HepG2 (cell line): ENCODE data around the gene PSMB10. TPM values are rescaled to one million over a fixed set of nuclear protein-coding genes. Genes with fewer than 3 reads are reported as not detected.
A peak's percentile ranks its signal among the peaks of the same experiment; 100 is the strongest.

ENCODE experiments used
- ATRX ChIP-seq: sonication (generic); formaldehyde crosslinking; IDR thresholded peaks from 2 replicates; pipeline ENCODE4 v1.4.0; 2020; ENCODE audit warnings: missing genetic modification reagents, borderline replicate concordance
- HMGA1 ChIP-seq: sonication (generic); formaldehyde crosslinking; conservative IDR thresholded peaks from 2 replicates; pipeline ENCODE4 v1.4.0; 2020; ENCODE audit warnings: missing genetic modification reagents
- PHF20 ChIP-seq: sonication (generic); formaldehyde crosslinking; IDR thresholded peaks from 2 replicates; pipeline ENCODE4 v1.5.0; 2020; ENCODE audit warnings: mild to moderate bottlenecking, missing genetic modification reagents
- TARDBP ChIP-seq: sonication (generic); formaldehyde crosslinking; IDR thresholded peaks from 2 replicates; pipeline ENCODE4 v1.8.0; 2022; ENCODE audit warnings: mild to moderate bottlenecking, missing genetic modification reagents
- TEAD2 ChIP-seq: sonication (generic); formaldehyde crosslinking; IDR thresholded peaks from 2 replicates; pipeline ENCODE4 v1.9.0; 2021; ENCODE audit warnings: missing genetic modification reagents
- ZIK1 ChIP-seq: sonication (generic); formaldehyde crosslinking; IDR thresholded peaks from 2 replicates; pipeline ENCODE4 v1.5.0; 2020; ENCODE audit warnings: mild to moderate bottlenecking, low read depth, missing genetic modification reagents, borderline replicate concordance
- ZNF225 ChIP-seq: sonication (generic); formaldehyde crosslinking; IDR thresholded peaks from 2 replicates; pipeline ENCODE4 v1.4.0; 2020; ENCODE audit warnings: mild to moderate bottlenecking, missing genetic modification reagents
- ZNF44 ChIP-seq: sonication (generic); formaldehyde crosslinking; IDR thresholded peaks from 2 replicates; pipeline ENCODE4 v1.5.1; 2020; ENCODE audit warnings: mild to moderate bottlenecking, missing genetic modification reagents
- ZNF558 ChIP-seq: sonication (generic); formaldehyde crosslinking; IDR thresholded peaks from 2 replicates; pipeline ENCODE4 v1.9.0; 2022; ENCODE audit warnings: mild to moderate bottlenecking, missing genetic modification reagents, borderline replicate concordance
- ZNF709 ChIP-seq: sonication (generic); formaldehyde crosslinking; IDR thresholded peaks from 2 replicates; pipeline ENCODE4 v1.5.0; 2020; ENCODE audit warnings: mild to moderate bottlenecking, missing genetic modification reagents
- ZNF878 ChIP-seq: sonication (generic); formaldehyde crosslinking; IDR thresholded peaks from 2 replicates; pipeline ENCODE4 v1.8.1; 2023; ENCODE audit warnings: mild to moderate bottlenecking, missing genetic modification reagents, moderate library complexity
- polyA plus RNA-seq, 8 experiments: library from polyadenylated mRNA; depleted of rRNA in 3 of 8; stranded (reverse) in 7 of 8; unstranded in 1 of 8; fragments of >200 nt; fragmentation: Illumina TruSeq in 4 of 8; extraction: Trizol in 4 of 8; gene quantifications; 2 replicates each; pipeline versions ENCODE4 v1.2.1 to v1.2.3, GENCODE V29; 2011 to 2016; ENCODE audit warnings: low read depth in 4 of 8, missing spikeins in 1 of 8, mixed read lengths in 1 of 8; ENCODE audit not compliant: insufficient read depth in 1 of 8
- total RNA-seq, 5 experiments: library from RNA; depleted of rRNA; stranded (reverse); fragments of >200 nt; fragmentation: Illumina TruSeq; extraction: Trizol; gene quantifications; 2 replicates each; pipeline ENCODE4 v1.2.3, GENCODE V29; 2016; ENCODE audit warnings: low read depth in 1 of 5
- TF ChIP-seq, protein P1 (sequence below): sonication (generic); formaldehyde crosslinking; IDR thresholded peaks from 2 replicates; pipeline ENCODE4 v1.4.0; 2020; ENCODE audit warnings: missing genetic modification reagents, borderline replicate concordance
- TF ChIP-seq, protein P2 (sequence below): sonication (generic); formaldehyde crosslinking; IDR thresholded peaks from 2 replicates; pipeline ENCODE4 v1.4.0; 2020; ENCODE audit warnings: mild to moderate bottlenecking, missing genetic modification reagents, borderline replicate concordance
- TF ChIP-seq, protein P3 (sequence below): sonication (generic); formaldehyde crosslinking; IDR thresholded peaks from 2 replicates; pipeline ENCODE4 v1.4.0; 2020; ENCODE audit warnings: mild to moderate bottlenecking, missing genetic modification reagents
- TF ChIP-seq, protein P4 (sequence below): sonication (generic); formaldehyde crosslinking; IDR thresholded peaks from 2 replicates; pipeline ENCODE4 v1.8.1; 2023; ENCODE audit warnings: missing genetic modification reagents, mild to moderate bottlenecking, borderline replicate concordance
- TF ChIP-seq, protein P5 (sequence below): sonication (generic); formaldehyde crosslinking; IDR thresholded peaks from 2 replicates; pipeline ENCODE4 v1.4.0; 2020; ENCODE audit warnings: missing genetic modification reagents

Gene PSMB10
- total and polyA plus RNA-seq, 2 of the 13 experiments (the other 11 are each of a cell fraction or from before 2014, with no cell fraction given) = 12.7 to 65.9 TPM

DNA sequence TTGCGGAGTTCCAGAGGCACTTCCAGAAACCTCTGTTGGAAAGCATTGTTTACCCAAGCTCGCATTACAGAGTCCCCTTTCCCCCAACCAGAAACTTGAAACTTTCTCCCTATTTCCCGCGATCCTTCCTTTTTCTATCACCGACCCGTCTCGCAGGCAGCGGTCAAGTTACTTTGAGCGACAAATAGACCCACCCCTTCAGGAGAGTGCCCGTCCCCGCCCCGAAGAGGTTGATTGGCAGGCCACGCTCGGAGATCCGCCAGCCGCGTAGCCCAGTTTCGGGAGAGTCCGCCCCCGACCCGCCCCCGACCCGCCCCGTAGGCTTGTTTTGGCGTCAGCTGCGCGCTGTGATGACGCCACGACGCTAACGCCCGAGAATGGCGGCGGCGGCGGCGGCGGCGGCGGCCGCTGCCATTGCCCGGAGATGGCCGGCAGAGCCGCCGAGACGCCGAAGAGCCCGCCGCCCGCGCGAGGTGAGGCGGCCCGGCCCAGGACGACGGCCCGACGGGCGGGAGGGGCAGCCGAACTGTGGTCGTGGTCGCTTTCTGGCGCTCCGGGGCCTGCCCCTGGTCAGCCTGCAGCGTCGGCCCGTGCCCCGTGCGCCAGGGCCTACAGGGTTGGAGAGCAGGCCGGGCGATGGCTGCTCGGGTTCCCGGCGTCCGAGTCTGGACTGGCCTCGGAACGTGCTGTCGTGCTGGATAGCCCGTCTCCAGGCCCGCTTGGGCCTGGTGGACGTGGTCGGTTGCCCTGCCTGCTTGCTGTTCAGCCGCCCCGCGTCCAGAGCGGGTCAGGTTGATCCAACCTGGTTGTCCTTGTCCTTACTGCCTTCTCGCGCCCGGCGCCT lies 43.5 kb downstream of the PSMB10 start, which contains the start of gene PSKH1 (continued):
- TF ChIP-seq, protein P1, sequence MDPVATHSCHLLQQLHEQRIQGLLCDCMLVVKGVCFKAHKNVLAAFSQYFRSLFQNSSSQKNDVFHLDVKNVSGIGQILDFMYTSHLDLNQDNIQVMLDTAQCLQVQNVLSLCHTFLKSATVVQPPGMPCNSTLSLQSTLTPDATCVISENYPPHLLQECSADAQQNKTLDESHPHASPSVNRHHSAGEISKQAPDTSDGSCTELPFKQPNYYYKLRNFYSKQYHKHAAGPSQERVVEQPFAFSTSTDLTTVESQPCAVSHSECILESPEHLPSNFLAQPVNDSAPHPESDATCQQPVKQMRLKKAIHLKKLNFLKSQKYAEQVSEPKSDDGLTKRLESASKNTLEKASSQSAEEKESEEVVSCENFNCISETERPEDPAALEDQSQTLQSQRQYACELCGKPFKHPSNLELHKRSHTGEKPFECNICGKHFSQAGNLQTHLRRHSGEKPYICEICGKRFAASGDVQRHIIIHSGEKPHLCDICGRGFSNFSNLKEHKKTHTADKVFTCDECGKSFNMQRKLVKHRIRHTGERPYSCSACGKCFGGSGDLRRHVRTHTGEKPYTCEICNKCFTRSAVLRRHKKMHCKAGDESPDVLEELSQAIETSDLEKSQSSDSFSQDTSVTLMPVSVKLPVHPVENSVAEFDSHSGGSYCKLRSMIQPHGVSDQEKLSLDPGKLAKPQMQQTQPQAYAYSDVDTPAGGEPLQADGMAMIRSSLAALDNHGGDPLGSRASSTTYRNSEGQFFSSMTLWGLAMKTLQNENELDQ (CRISPR knock-in tag) = no peak
- TF ChIP-seq HMGA1 (CRISPR knock-in tag) (no peak), TEAD2 (CRISPR knock-in tag) (peak; percentile 53; the same call in 1 of the 2 replicates), ZNF878 (CRISPR knock-in tag) (no peak), ZNF558 (CRISPR knock-in tag) (no peak; the same call in 1 of the 2 replicates), ZNF709 (CRISPR knock-in tag) (no peak), TARDBP (0 out of 2 replicates have a peak, but pooled peaks have one; percentile 14), ZNF225 (CRISPR knock-in tag) (0 out of 2 replicates have a peak, but pooled peaks have one; percentile 84), ATRX (CRISPR knock-in tag) (no peak), PHF20 (CRISPR knock-in tag) (peak; percentile 81), ZNF44 (no peak), ZIK1 (CRISPR knock-in tag) (peak; percentile 23; the same call in 1 of the 2 replicates)
- TF ChIP-seq, protein P2, sequence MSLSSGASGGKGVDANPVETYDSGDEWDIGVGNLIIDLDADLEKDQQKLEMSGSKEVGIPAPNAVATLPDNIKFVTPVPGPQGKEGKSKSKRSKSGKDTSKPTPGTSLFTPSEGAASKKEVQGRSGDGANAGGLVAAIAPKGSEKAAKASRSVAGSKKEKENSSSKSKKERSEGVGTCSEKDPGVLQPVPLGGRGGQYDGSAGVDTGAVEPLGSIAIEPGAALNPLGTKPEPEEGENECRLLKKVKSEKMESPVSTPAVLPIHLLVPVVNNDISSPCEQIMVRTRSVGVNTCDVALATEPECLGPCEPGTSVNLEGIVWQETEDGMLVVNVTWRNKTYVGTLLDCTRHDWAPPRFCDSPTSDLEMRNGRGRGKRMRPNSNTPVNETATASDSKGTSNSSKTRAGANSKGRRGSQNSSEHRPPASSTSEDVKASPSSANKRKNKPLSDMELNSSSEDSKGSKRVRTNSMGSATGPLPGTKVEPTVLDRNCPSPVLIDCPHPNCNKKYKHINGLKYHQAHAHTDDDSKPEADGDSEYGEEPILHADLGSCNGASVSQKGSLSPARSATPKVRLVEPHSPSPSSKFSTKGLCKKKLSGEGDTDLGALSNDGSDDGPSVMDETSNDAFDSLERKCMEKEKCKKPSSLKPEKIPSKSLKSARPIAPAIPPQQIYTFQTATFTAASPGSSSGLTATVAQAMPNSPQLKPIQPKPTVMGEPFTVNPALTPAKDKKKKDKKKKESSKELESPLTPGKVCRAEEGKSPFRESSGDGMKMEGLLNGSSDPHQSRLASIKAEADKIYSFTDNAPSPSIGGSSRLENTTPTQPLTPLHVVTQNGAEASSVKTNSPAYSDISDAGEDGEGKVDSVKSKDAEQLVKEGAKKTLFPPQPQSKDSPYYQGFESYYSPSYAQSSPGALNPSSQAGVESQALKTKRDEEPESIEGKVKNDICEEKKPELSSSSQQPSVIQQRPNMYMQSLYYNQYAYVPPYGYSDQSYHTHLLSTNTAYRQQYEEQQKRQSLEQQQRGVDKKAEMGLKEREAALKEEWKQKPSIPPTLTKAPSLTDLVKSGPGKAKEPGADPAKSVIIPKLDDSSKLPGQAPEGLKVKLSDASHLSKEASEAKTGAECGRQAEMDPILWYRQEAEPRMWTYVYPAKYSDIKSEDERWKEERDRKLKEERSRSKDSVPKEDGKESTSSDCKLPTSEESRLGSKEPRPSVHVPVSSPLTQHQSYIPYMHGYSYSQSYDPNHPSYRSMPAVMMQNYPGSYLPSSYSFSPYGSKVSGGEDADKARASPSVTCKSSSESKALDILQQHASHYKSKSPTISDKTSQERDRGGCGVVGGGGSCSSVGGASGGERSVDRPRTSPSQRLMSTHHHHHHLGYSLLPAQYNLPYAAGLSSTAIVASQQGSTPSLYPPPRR (CRISPR knock-in tag) = no peak
- TF ChIP-seq, protein P3, sequence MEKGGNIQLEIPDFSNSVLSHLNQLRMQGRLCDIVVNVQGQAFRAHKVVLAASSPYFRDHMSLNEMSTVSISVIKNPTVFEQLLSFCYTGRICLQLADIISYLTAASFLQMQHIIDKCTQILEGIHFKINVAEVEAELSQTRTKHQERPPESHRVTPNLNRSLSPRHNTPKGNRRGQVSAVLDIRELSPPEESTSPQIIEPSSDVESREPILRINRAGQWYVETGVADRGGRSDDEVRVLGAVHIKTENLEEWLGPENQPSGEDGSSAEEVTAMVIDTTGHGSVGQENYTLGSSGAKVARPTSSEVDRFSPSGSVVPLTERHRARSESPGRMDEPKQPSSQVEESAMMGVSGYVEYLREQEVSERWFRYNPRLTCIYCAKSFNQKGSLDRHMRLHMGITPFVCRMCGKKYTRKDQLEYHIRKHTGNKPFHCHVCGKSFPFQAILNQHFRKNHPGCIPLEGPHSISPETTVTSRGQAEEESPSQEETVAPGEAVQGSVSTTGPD (CRISPR knock-in tag) = no peak
- TF ChIP-seq, protein P4, sequence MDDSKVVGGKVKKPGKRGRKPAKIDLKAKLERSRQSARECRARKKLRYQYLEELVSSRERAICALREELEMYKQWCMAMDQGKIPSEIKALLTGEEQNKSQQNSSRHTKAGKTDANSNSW = no peak
- TF ChIP-seq, protein P5, sequence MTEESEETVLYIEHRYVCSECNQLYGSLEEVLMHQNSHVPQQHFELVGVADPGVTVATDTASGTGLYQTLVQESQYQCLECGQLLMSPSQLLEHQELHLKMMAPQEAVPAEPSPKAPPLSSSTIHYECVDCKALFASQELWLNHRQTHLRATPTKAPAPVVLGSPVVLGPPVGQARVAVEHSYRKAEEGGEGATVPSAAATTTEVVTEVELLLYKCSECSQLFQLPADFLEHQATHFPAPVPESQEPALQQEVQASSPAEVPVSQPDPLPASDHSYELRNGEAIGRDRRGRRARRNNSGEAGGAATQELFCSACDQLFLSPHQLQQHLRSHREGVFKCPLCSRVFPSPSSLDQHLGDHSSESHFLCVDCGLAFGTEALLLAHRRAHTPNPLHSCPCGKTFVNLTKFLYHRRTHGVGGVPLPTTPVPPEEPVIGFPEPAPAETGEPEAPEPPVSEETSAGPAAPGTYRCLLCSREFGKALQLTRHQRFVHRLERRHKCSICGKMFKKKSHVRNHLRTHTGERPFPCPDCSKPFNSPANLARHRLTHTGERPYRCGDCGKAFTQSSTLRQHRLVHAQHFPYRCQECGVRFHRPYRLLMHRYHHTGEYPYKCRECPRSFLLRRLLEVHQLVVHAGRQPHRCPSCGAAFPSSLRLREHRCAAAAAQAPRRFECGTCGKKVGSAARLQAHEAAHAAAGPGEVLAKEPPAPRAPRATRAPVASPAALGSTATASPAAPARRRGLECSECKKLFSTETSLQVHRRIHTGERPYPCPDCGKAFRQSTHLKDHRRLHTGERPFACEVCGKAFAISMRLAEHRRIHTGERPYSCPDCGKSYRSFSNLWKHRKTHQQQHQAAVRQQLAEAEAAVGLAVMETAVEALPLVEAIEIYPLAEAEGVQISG (CRISPR knock-in tag) = peak; percentile 74
